HCT116 (cell line): ENCODE data around the gene EEF2.

Experiments used
- CTCF ChIP-seq, 3 experiments: fragments of 200-600 bp in 1 of 3; sonication (generic) in 1 of 3; IDR thresholded peaks in 2 of 3; conservative IDR thresholded peaks in 1 of 3; 2 replicates each; pipeline ENCODE4 v1.5.1; 2012 to 2017; ENCODE audit warnings: low read depth in 2 of 3, low read length in 2 of 3, antibody characterized with exemption in 1 of 3, borderline replicate concordance in 1 of 3, control low read depth in 1 of 3, mild to moderate bottlenecking in 1 of 3, mixed read lengths in 1 of 3, mixed run types in 1 of 3, moderate library complexity in 1 of 3; ENCODE audit not compliant: insufficient read depth in 1 of 3
- EGR1 ChIP-seq: IDR thresholded peaks from 2 replicates; pipeline ENCODE4 v1.6.1; 2012; ENCODE audit warnings: low read depth
- EZH2 ChIP-seq: fragments of 200-600 bp; sonication (generic); IDR thresholded peaks from 2 replicates; pipeline ENCODE4 v1.6.1; 2017; ENCODE audit warnings: antibody characterized with exemption, mixed run types
- EZH2phosphoT487 ChIP-seq: fragments of 200-600 bp; IDR thresholded peaks from 2 replicates; pipeline ENCODE4 v1.6.1; 2018; ENCODE audit warnings: antibody characterized with exemption, borderline replicate concordance
- POLR2A ChIP-seq: IDR thresholded peaks from 2 replicates; pipeline ENCODE4 v1.7.0; 2011; ENCODE audit warnings: borderline replicate concordance; ENCODE audit not compliant: insufficient read depth, insufficient read length; ENCODE audit errors: extremely low read depth
- POLR2AphosphoS5 ChIP-seq: IDR thresholded peaks from 2 replicates; pipeline ENCODE4 v1.6.1; 2011; ENCODE audit warnings: mild to moderate bottlenecking, low read depth, low read length, moderate library complexity
- REST ChIP-seq: IDR thresholded peaks from 2 replicates; pipeline ENCODE4 v1.6.1; 2012; ENCODE audit warnings: low read depth
- YY1 ChIP-seq: IDR thresholded peaks from 2 replicates; pipeline ENCODE4 v1.6.1; 2011; ENCODE audit warnings: low read length, low read depth, moderate library complexity, mild to moderate bottlenecking; ENCODE audit not compliant: insufficient replicate concordance; ENCODE audit errors: extremely low read depth

GRCh38 chr19:3976495-3977241 is 8.6 kb downstream of the EEF2 start:
- TF ChIP-seq CTCF (IDR thresholded peaks at IDR 0.05 in 2 of 3, conservative IDR thresholded peaks at IDR 0.05 in 1 of 3; ENCODE audit: borderline replicate concordance in 1 of 3, insufficient read depth in 1 of 3, low read depth in 2 of 3, low read length in 2 of 3) (no peak), POLR2AphosphoS5 (no peak), YY1 (no peak), REST (no peak), EGR1 (no peak), POLR2A (no peak), EZH2 (no peak), EZH2phosphoT487 (no peak)
